HepG2 (cell line): ENCODE data around the gene SPOP. TPM values are rescaled to one million over a fixed set of nuclear protein-coding genes. Genes with fewer than 3 reads are reported as not detected.

Source experiments
- BRD4 ChIP-seq: sonication (generic); formaldehyde crosslinking; IDR thresholded peaks from 2 replicates; pipeline ENCODE4 v1.4.0; 2020; ENCODE audit warnings: missing genetic modification reagents
- EEA1 ChIP-seq: sonication (generic); formaldehyde crosslinking; IDR thresholded peaks from 2 replicates; pipeline ENCODE4 v1.5.1; 2020; ENCODE audit warnings: mild to moderate bottlenecking, missing genetic modification reagents, borderline replicate concordance
- FLYWCH1 ChIP-seq: sonication (generic); formaldehyde crosslinking; IDR thresholded peaks from 2 replicates; pipeline ENCODE4 v1.8.1; 2023; ENCODE audit warnings: mild to moderate bottlenecking, missing genetic modification reagents
- KAT7 ChIP-seq: IDR thresholded peaks from 2 replicates; pipeline ENCODE4 v1.6.1; 2018; ENCODE audit warnings: borderline replicate concordance, missing compliant biosample characterization
- NCOR1 ChIP-seq: fragments of 200-600 bp; sonication (generic); IDR thresholded peaks from 2 replicates; pipeline ENCODE4 v1.7.0; 2017; ENCODE audit warnings: antibody characterized with exemption, low read length, borderline replicate concordance
- SOX13 ChIP-seq, 3 experiments: fragments of 450-650 bp in 1 of 3; sonication (generic) in 1 of 3; formaldehyde crosslinking in 1 of 3; IDR thresholded peaks in 2 of 3; conservative IDR thresholded peaks in 1 of 3; 2 replicates each; pipeline versions ENCODE4 v1.5.0 to v1.6.1; 2016 to 2020; ENCODE audit warnings: antibody characterized with exemption in 1 of 3, mild to moderate bottlenecking in 1 of 3, missing compliant biosample characterization in 1 of 3, missing genetic modification reagents in 1 of 3, moderate library complexity in 1 of 3
- ZC3H13 ChIP-seq: sonication (generic); formaldehyde crosslinking; IDR thresholded peaks from 2 replicates; pipeline ENCODE4 v1.8.1; 2023; ENCODE audit warnings: mild to moderate bottlenecking, missing genetic modification reagents, moderate library complexity
- ZNF550 ChIP-seq: sonication (generic); formaldehyde crosslinking; IDR thresholded peaks from 2 replicates; pipeline ENCODE4 v1.4.0; 2020; ENCODE audit warnings: mild to moderate bottlenecking, missing genetic modification reagents, borderline replicate concordance
- ZNF777 ChIP-seq: sonication (generic); formaldehyde crosslinking; IDR thresholded peaks from 2 replicates; pipeline ENCODE4 v1.4.0; 2020; ENCODE audit warnings: missing genetic modification reagents
- ZNF891 ChIP-seq: sonication (generic); formaldehyde crosslinking; IDR thresholded peaks from 2 replicates; pipeline ENCODE4 v1.5.0; 2020; ENCODE audit warnings: mild to moderate bottlenecking, missing genetic modification reagents
- polyA plus RNA-seq, 8 experiments: library from polyadenylated mRNA; depleted of rRNA in 3 of 8; stranded (reverse) in 7 of 8; unstranded in 1 of 8; fragments of >200 nt; fragmentation: Illumina TruSeq in 4 of 8; extraction: Trizol in 4 of 8; gene quantifications; 2 replicates each; pipeline versions ENCODE4 v1.2.1 to v1.2.3, GENCODE V29; 2011 to 2016; ENCODE audit warnings: low read depth in 4 of 8, missing spikeins in 1 of 8, mixed read lengths in 1 of 8; ENCODE audit not compliant: insufficient read depth in 1 of 8
- total RNA-seq, 5 experiments: library from RNA; depleted of rRNA; stranded (reverse); fragments of >200 nt; fragmentation: Illumina TruSeq; extraction: Trizol; gene quantifications; 2 replicates each; pipeline ENCODE4 v1.2.3, GENCODE V29; 2016; ENCODE audit warnings: low read depth in 1 of 5
- TF ChIP-seq, protein P1 (sequence below): sonication (generic); formaldehyde crosslinking; IDR thresholded peaks from 2 replicates; pipeline ENCODE4 v1.8.0; 2022; ENCODE audit warnings: missing genetic modification reagents, mild to moderate bottlenecking, inconsistent platforms, borderline replicate concordance
- TF ChIP-seq, protein P2 (sequence below): sonication (generic); formaldehyde crosslinking; IDR thresholded peaks from 2 replicates; pipeline ENCODE4 v1.5.0; 2020; ENCODE audit warnings: mild to moderate bottlenecking, missing genetic modification reagents
- TF ChIP-seq, protein P3 (sequence below): sonication (generic); formaldehyde crosslinking; IDR thresholded peaks from 2 replicates; pipeline ENCODE4 v1.5.0; 2020; ENCODE audit warnings: mild to moderate bottlenecking, missing genetic modification reagents
- TF ChIP-seq, protein P4 (sequence below): sonication (generic); formaldehyde crosslinking; IDR thresholded peaks from 2 replicates; pipeline ENCODE4 v1.5.0; 2020; ENCODE audit warnings: mild to moderate bottlenecking, missing genetic modification reagents, moderate library complexity
- TF ChIP-seq, protein P5 (sequence below): sonication (generic); formaldehyde crosslinking; IDR thresholded peaks from 2 replicates; pipeline ENCODE4 v1.4.0; 2020; ENCODE audit warnings: mild to moderate bottlenecking, missing genetic modification reagents

Gene SPOP
- total and polyA plus RNA-seq, 2 of the 13 experiments (the other 11 are each of a cell fraction or from before 2014, with no cell fraction given), result 52.8 to 60.8 TPM

DNA sequence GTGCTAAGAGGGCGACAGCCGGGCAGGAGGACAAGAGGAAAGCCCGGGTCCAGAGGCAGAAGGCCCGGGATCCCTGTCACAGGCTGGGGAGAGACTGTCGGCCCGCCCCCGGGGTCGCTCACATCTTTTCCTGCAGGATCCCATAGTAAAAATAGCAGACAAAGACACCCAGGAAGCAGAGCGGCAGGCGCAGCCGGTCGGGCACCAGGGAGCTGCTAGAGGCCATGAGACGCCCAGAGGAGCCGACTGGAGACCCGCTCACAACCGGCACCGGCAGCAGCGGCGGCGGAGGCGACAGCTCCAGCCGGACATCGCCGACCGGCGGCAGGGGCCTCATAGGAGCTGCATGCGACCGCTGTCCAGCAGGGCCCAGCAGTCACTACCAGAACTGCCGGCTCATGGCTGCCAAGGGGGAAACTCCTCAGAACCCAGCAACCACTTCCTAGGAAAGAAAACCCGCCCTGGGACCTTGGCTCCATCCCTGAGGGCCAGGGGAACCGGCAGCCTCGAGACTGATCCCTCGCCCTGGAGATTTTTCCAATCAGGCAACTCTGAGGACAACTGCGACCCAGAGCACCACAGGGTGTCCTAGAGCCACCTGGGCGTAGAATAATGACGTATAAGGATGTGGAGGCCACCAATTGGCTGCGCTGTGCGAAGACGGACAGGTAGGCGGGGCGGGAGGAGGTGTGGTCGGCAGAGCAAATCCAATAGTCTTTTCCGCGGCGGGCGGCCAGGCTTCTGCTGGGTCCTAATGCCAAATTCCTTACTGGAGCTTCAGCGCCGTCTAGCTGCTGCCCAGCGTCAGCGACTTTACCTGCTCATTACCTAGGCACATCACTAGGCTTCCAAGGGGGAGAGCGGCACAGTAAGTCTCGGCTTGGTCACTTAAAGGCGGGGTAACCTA, 30.0 kb upstream of the SPOP start, which contains the start of gene SLC35B1 (continued):
- TF ChIP-seq ZNF777, result no peak
- TF ChIP-seq SOX13 (IDR thresholded peaks at IDR 0.05), result 0 out of 2 replicates have a peak, but pooled peaks have one; percentile 11
- TF ChIP-seq SOX13 (CRISPR knock-in tag; conservative IDR thresholded peaks at IDR 0.05 in 1 of 2, IDR thresholded peaks at IDR 0.05 in 1 of 2), result peak in 1 of 2 experiments; percentile 52; a peak in 1 of 4 replicates
- TF ChIP-seq, protein P1, sequence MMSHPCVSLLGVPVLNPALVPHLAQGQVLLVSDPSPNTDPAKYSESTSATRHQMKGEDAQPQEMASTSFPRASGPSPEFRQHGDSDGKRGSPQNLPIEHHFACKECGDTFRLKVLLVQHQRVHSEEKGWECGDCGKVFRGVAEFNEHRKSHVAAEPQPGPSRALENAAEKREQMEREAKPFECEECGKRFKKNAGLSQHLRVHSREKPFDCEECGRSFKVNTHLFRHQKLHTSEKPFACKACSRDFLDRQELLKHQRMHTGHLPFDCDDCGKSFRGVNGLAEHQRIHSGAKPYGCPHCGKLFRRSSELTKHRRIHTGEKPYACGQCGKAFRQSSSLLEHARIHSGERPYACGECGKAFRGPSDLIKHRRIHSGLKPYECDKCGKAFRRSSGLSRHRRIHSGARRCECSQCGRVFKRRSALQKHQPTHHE (CRISPR knock-in tag), result peak; percentile 88
- peak; percentile 52; the same call in 1 of the 2 replicates for TF ChIP-seq EEA1 (CRISPR knock-in tag)
- TF ChIP-seq, protein P2, sequence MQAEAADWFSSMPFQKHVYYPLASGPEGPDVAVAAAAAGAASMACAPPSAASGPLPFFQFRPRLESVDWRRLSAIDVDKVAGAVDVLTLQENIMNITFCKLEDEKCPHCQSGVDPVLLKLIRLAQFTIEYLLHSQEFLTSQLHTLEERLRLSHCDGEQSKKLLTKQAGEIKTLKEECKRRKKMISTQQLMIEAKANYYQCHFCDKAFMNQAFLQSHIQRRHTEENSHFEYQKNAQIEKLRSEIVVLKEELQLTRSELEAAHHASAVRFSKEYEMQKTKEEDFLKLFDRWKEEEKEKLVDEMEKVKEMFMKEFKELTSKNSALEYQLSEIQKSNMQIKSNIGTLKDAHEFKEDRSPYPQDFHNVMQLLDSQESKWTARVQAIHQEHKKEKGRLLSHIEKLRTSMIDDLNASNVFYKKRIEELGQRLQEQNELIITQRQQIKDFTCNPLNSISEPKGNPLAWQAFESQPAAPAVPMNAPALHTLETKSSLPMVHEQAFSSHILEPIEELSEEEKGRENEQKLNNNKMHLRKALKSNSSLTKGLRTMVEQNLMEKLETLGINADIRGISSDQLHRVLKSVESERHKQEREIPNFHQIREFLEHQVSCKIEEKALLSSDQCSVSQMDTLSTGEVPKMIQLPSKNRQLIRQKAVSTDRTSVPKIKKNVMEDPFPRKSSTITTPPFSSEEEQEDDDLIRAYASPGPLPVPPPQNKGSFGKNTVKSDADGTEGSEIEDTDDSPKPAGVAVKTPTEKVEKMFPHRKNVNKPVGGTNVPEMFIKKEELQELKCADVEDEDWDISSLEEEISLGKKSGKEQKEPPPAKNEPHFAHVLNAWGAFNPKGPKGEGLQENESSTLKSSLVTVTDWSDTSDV (CRISPR knock-in tag), result no peak; the same call in none of the 2 replicates
- TF ChIP-seq, protein P3, sequence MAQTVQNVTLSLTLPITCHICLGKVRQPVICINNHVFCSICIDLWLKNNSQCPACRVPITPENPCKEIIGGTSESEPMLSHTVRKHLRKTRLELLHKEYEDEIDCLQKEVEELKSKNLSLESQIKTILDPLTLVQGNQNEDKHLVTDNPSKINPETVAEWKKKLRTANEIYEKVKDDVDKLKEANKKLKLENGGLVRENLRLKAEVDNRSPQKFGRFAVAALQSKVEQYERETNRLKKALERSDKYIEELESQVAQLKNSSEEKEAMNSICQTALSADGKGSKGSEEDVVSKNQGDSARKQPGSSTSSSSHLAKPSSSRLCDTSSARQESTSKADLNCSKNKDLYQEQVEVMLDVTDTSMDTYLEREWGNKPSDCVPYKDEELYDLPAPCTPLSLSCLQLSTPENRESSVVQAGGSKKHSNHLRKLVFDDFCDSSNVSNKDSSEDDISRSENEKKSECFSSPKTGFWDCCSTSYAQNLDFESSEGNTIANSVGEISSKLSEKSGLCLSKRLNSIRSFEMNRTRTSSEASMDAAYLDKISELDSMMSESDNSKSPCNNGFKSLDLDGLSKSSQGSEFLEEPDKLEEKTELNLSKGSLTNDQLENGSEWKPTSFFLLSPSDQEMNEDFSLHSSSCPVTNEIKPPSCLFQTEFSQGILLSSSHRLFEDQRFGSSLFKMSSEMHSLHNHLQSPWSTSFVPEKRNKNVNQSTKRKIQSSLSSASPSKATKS, result no peak; the same call in 1 of the 2 replicates
- TF ChIP-seq, protein P4, sequence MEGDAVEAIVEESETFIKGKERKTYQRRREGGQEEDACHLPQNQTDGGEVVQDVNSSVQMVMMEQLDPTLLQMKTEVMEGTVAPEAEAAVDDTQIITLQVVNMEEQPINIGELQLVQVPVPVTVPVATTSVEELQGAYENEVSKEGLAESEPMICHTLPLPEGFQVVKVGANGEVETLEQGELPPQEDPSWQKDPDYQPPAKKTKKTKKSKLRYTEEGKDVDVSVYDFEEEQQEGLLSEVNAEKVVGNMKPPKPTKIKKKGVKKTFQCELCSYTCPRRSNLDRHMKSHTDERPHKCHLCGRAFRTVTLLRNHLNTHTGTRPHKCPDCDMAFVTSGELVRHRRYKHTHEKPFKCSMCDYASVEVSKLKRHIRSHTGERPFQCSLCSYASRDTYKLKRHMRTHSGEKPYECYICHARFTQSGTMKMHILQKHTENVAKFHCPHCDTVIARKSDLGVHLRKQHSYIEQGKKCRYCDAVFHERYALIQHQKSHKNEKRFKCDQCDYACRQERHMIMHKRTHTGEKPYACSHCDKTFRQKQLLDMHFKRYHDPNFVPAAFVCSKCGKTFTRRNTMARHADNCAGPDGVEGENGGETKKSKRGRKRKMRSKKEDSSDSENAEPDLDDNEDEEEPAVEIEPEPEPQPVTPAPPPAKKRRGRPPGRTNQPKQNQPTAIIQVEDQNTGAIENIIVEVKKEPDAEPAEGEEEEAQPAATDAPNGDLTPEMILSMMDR (CRISPR knock-in tag), result peak; percentile 98
- no peak for TF ChIP-seq ZC3H13 (CRISPR knock-in tag)
- TF ChIP-seq ZNF550 (CRISPR knock-in tag), result no peak
- peak; percentile 71; the same call in 1 of the 2 replicates for TF ChIP-seq NCOR1
- TF ChIP-seq, protein P5, sequence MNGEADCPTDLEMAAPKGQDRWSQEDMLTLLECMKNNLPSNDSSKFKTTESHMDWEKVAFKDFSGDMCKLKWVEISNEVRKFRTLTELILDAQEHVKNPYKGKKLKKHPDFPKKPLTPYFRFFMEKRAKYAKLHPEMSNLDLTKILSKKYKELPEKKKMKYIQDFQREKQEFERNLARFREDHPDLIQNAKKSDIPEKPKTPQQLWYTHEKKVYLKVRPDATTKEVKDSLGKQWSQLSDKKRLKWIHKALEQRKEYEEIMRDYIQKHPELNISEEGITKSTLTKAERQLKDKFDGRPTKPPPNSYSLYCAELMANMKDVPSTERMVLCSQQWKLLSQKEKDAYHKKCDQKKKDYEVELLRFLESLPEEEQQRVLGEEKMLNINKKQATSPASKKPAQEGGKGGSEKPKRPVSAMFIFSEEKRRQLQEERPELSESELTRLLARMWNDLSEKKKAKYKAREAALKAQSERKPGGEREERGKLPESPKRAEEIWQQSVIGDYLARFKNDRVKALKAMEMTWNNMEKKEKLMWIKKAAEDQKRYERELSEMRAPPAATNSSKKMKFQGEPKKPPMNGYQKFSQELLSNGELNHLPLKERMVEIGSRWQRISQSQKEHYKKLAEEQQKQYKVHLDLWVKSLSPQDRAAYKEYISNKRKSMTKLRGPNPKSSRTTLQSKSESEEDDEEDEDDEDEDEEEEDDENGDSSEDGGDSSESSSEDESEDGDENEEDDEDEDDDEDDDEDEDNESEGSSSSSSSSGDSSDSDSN (CRISPR knock-in tag), result peak; percentile 75
- TF ChIP-seq FLYWCH1, result no peak
- TF ChIP-seq BRD4 (CRISPR knock-in tag), result peak; percentile 77; the same call in 1 of the 2 replicates
- TF ChIP-seq ZNF891 (CRISPR knock-in tag), result peak; percentile 89
- peak; percentile 94 for TF ChIP-seq KAT7
